Thyroid gland (tissue), 4 donors: Measurements from ENCODE around the gene DOCK1.

Experiments used
- CTCF ChIP-seq, 6 experiments: fragments of 200-600 bp in 3 of 6; fragments of 450-650 bp in 3 of 6; sonication (generic) in 3 of 6; IDR thresholded peaks; one replicate each; pipeline ENCODE4 v1.5.1; 2016 to 2019; ENCODE audit warnings: antibody characterized with exemption in 6 of 6, mild to moderate bottlenecking in 2 of 6, inconsistent platforms in 1 of 6, moderate library complexity in 1 of 6
- POLR2A ChIP-seq, 2 donors: fragments of 450-650 bp; IDR thresholded peaks; one replicate each; pipeline ENCODE4 v1.6.1; 2017; ENCODE audit warnings: antibody characterized with exemption in 2 of 2, mild to moderate bottlenecking in 2 of 2, moderate library complexity in 1 of 2

- no peak for TF ChIP-seq CTCF (IDR thresholded peaks at IDR 0.05)
- TF ChIP-seq POLR2A (IDR thresholded peaks at IDR 0.05) = no peak
These were observed 388.4 kb downstream of the DOCK1 start for GRCh38 chr10:127293640-127294039.
